ENCODE results near the gene RXRB. TPM values are rescaled to one million over a fixed set of nuclear protein-coding genes. Genes with fewer than 3 reads are reported as not detected.

RXRB gene
- total and polyA plus RNA-seq, 2 donors (not counting 1 experiment from before 2014, with no cell fraction given) = 88.3 to 99.9 TPM

GRCh38 chr6:33187809-33188208 is 12.7 kb downstream of the RXRB start:
- DNase-seq (no peak), ATAC-seq (ENCODE audit: low read depth) (no peak)
- Histone ChIP-seq H2AFZ (ENCODE audit: insufficient read depth, low read depth, low read length, poor library complexity, severe bottlenecking) (no peak overlapping the region), H3K27me3 (replicated peaks in 1 of 4; ENCODE audit: control extremely low read depth in 1 of 4, control insufficient read depth in 3 of 4, insufficient read depth in 4 of 4, low read length in 3 of 4) (peaks cover 0 to 66% (median 19%) of the 10 kb centered on the region in 4 experiments), H3K36me3 (replicated peaks in 1 of 2; ENCODE audit: control extremely low read depth in 1 of 2, control insufficient read depth in 1 of 2, extremely low read depth in 1 of 2, insufficient read depth in 2 of 2, low read length in 1 of 2) (no peaks in the 10 kb centered on the region), H3K4me2 (replicated peaks; ENCODE audit: low read depth, low read length, poor library complexity, severe bottlenecking) (no peak overlapping the region), H3K27ac (ENCODE audit: low read length in 2 of 2) (no peak overlapping the region), H3K9me3 (ENCODE audit: control extremely low read depth in 1 of 3, control insufficient read depth in 2 of 3, insufficient read depth in 1 of 3, low read length in 2 of 3) (peaks cover 0 to 19% (median 5%) of the 10 kb centered on the region in 3 donors), H3K4me1 (ENCODE audit: control insufficient read depth in 2 of 2, insufficient read depth in 2 of 2, low read length in 2 of 2) (peaks cover 27 to 28% of the 10 kb centered on the region in 2 donors), H3K79me2 (ENCODE audit: control insufficient read depth, insufficient read depth, low read length) (no peaks in the 10 kb centered on the region), H3K4me3 (ENCODE audit: control extremely low read depth in 1 of 5, extremely low read depth in 1 of 5, insufficient read depth in 1 of 5, low read depth in 2 of 5, low read length in 4 of 5) (no peak overlapping the region), H3K9ac (ENCODE audit: low read length) (no peak overlapping the region), H4K20me1 (ENCODE audit: control insufficient read depth, insufficient read depth, low read length, poor library complexity, severe bottlenecking) (no peaks in the 10 kb centered on the region)
- CTCF ChIA-PET = interaction anchor here (2.7 kb wide), 1 partner anchor 9 kb away, joined by 8 read pairs; no protein-coding TSS in a partner anchor
- POLR2A ChIA-PET = no interaction called here
- Mint-ChIP-seq H3K27ac (no peak overlapping the region), H3K9me3 (ENCODE audit: insufficient read depth) (peaks cover 10% of the 10 kb centered on the region), H3K4me1 (peaks cover 28% of the 10 kb centered on the region), H3K27me3 (peaks cover 49% of the 10 kb centered on the region), H3K4me3 (no peak overlapping the region)
- TF ChIP-seq EZH2 (IDR thresholded peaks at IDR 0.05; ENCODE audit: borderline replicate concordance, insufficient read depth, low read depth, low read length, poor library complexity, severe bottlenecking) (no peak), CTCF (IDR thresholded peaks at IDR 0.05) (no peak)
- WGBS (ENCODE audit: insufficient coverage) = 58% methylated on average over 1 of the region's 1 CpG
- intact Hi-C loops (cut with micrococcal nuclease) = no loop called here

GRCh38 chr6:33185654-33186187 is 14.7 kb downstream of the RXRB start:
- H3K4me3 ChIP-seq (ENCODE audit: control extremely low read depth in 1 of 5, extremely low read depth in 1 of 5, insufficient read depth in 1 of 5, low read depth in 2 of 5, low read length in 4 of 5) = no peak overlapping the region
- H3K27ac Mint-ChIP-seq = no peak overlapping the region
- H3K9ac ChIP-seq (ENCODE audit: low read length) = no peak overlapping the region
- H3K4me2 ChIP-seq (replicated peaks; ENCODE audit: low read depth, low read length, poor library complexity, severe bottlenecking) = no peak overlapping the region
- H4K20me1 ChIP-seq (ENCODE audit: control insufficient read depth, insufficient read depth, low read length, poor library complexity, severe bottlenecking) = no peaks in the 10 kb centered on the region
- H3K4me1 ChIP-seq (ENCODE audit: control insufficient read depth in 2 of 2, insufficient read depth in 2 of 2, low read length in 2 of 2) = peaks cover 14 to 15% of the 10 kb centered on the region in 2 donors
- ATAC-seq (ENCODE audit: low read depth) = no peak
- TF ChIP-seq EZH2 (IDR thresholded peaks at IDR 0.05; ENCODE audit: borderline replicate concordance, insufficient read depth, low read depth, low read length, poor library complexity, severe bottlenecking) (no peak), CTCF (IDR thresholded peaks at IDR 0.05) (no peak)
- WGBS (ENCODE audit: insufficient coverage) = 90% methylated on average over 4 of the region's 4 CpGs
- intact Hi-C loops (cut with micrococcal nuclease) = no loop called here
- no peaks in the 10 kb centered on the region for H3K36me3 ChIP-seq (replicated peaks in 1 of 2; ENCODE audit: control extremely low read depth in 1 of 2, control insufficient read depth in 1 of 2, extremely low read depth in 1 of 2, insufficient read depth in 2 of 2, low read length in 1 of 2)
- H3K27me3 ChIP-seq (replicated peaks in 1 of 4; ENCODE audit: control extremely low read depth in 1 of 4, control insufficient read depth in 3 of 4, insufficient read depth in 4 of 4, low read length in 3 of 4) = peaks cover 0 to 48% (median 9%) of the 10 kb centered on the region in 4 experiments
- POLR2A ChIA-PET = no interaction called here
- peaks cover 18% of the 10 kb centered on the region for H3K4me1 Mint-ChIP-seq
- H2AFZ ChIP-seq (ENCODE audit: insufficient read depth, low read depth, low read length, poor library complexity, severe bottlenecking) = no peak overlapping the region
- H3K27me3 Mint-ChIP-seq = peaks cover 43% of the 10 kb centered on the region
- no peaks in the 10 kb centered on the region for H3K79me2 ChIP-seq (ENCODE audit: control insufficient read depth, insufficient read depth, low read length)
- peaks cover 0 to 16% (median 5%) of the 10 kb centered on the region in 3 donors for H3K9me3 ChIP-seq (ENCODE audit: control extremely low read depth in 1 of 3, control insufficient read depth in 2 of 3, insufficient read depth in 1 of 3, low read length in 2 of 3)
- CTCF ChIA-PET = interaction anchor here (2.7 kb wide), 1 partner anchor 11 kb away, joined by 8 read pairs; no protein-coding TSS in a partner anchor
- no peak overlapping the region for H3K4me3 Mint-ChIP-seq
- H3K27ac ChIP-seq (ENCODE audit: low read length in 2 of 2) = no peak overlapping the region
- no peak for DNase-seq
- peaks cover 12% of the 10 kb centered on the region for H3K9me3 Mint-ChIP-seq (ENCODE audit: insufficient read depth)

Measured in B cell (primary cell).